K562 (cell line): ENCODE data around the gene EPM2A. TPM values are rescaled to one million over a fixed set of nuclear protein-coding genes. Genes with fewer than 3 reads are reported as not detected.

Source experiments
- ATAC-seq: fragments of 200-7000 bp; cut with Tn5 transposase; 3 replicates; pipeline ENCODE4 v1.9.1; 2020; ENCODE audit warnings: moderate library complexity
- BruUV-seq: library from RNA; stranded (reverse); fragments of 400-500 nt; replicated peaks from 2 replicates; lab custom pipeline; 2021; lab: Mats Ljungman, UMichigan
- CTCF ChIA-PET: fragments of 300-600 bp; formaldehyde crosslinking; extraction: SDS; loops from one replicate; lab custom pipeline; 2021; ENCODE audit warnings: low intra/inter-chr PET ratio; lab: Yijun Ruan, JAX
- POLR2A ChIA-PET: fragments of 300-600, 350-650 bp; sonication (Branson Sonifier 250); formaldehyde crosslinking; extraction: SDS; loops from one replicate; lab custom pipeline; 2021; ENCODE audit warnings: antibody characterized with exemption, inconsistent platforms; lab: Yijun Ruan, JAX
- DNase-seq, 4 experiments: peaks; one replicate each; pipeline versions ENCODE4 v3.0.0 to v3.0.0-alpha.2; 2011 to 2018; ENCODE audit warnings: low spot score in 3 of 4, mixed read lengths in 3 of 4; ENCODE audit errors: extremely low read depth in 1 of 4
- FAIRE-seq: peaks from 2 replicates; lab custom pipeline; 2011; peaks lifted over from hg19 to GRCh38; lab: Jason Lieb, UNC
- H2AFZ ChIP-seq: 2 replicates; pipeline ENCODE4 v1.6.0; 2011; ENCODE audit warnings: low read depth, low read length, control low read depth, inconsistent platforms
- H3K27ac ChIP-seq: fragments of 200-600 bp; 3 replicates; pipeline ENCODE4 v1.8.0; 2011; ENCODE audit warnings: low read depth, mild to moderate bottlenecking, control low read depth, inconsistent platforms, low read length, moderate library complexity, mixed read lengths; ENCODE audit errors: extremely low read depth
- H3K27me3 ChIP-seq, 2 experiments: fragments of 300-600 bp in 1 of 2; 2 replicates in 1 of 2; 3 replicates in 1 of 2; pipeline versions ENCODE4 v1.6.0 to v1.8.0; 2011; ENCODE audit warnings: inconsistent platforms in 2 of 2, low read length in 2 of 2, mild to moderate bottlenecking in 1 of 2, mixed read lengths in 1 of 2, moderate library complexity in 1 of 2; ENCODE audit not compliant: control insufficient read depth in 2 of 2, insufficient read depth in 2 of 2
- H3K36me3 ChIP-seq: fragments of 300-600 bp; 3 replicates; pipeline ENCODE4 v1.8.0; 2011; ENCODE audit warnings: mild to moderate bottlenecking, low read length, inconsistent platforms; ENCODE audit not compliant: control insufficient read depth, insufficient read depth
- H3K4me1 ChIP-seq, 2 experiments: fragments of 200-600 bp in 1 of 2; replicated peaks in 1 of 2; 2 replicates in 1 of 2; 3 replicates in 1 of 2; pipeline versions ENCODE4 v1.5.1 to v1.8.0; 2011; ENCODE audit warnings: inconsistent platforms in 2 of 2, low read length in 2 of 2, mild to moderate bottlenecking in 1 of 2, mixed read lengths in 1 of 2, moderate library complexity in 1 of 2; ENCODE audit not compliant: control insufficient read depth in 2 of 2, insufficient read depth in 2 of 2
- H3K4me2 ChIP-seq: 2 replicates; pipeline ENCODE4 v1.6.1; 2011; ENCODE audit warnings: low read length, control low read depth, inconsistent platforms, mixed read lengths; ENCODE audit not compliant: insufficient read depth
- H3K4me3 ChIP-seq: fragments of 200-600 bp; sonication (generic), shearing (Covaris generic); 2 replicates; pipeline ENCODE4 v1.5.1; 2016; ENCODE audit warnings: control low read depth, inconsistent platforms
- H3K79me2 ChIP-seq: fragments of 200-600 bp; 3 replicates; pipeline ENCODE4 v1.8.0; 2011; ENCODE audit warnings: low read length, inconsistent platforms; ENCODE audit not compliant: control insufficient read depth, insufficient read depth
- H3K9ac ChIP-seq, 2 experiments: 2 replicates each; pipeline versions ENCODE4 v1.6.0 to v1.6.1; 2011; ENCODE audit warnings: low read depth in 2 of 2, low read length in 2 of 2, control low read depth in 1 of 2, inconsistent platforms in 1 of 2, mild to moderate bottlenecking in 1 of 2, mixed read lengths in 1 of 2; ENCODE audit not compliant: insufficient read depth in 1 of 2
- H3K9me1 ChIP-seq: one replicate; pipeline ENCODE4 v1.6.0; 2011; ENCODE audit warnings: inconsistent platforms, mild to moderate bottlenecking, low read length, moderate library complexity; ENCODE audit not compliant: control insufficient read depth, insufficient read depth
- H3K9me3 ChIP-seq: replicated peaks from 2 replicates; pipeline ENCODE4 v1.5.1; 2011; ENCODE audit warnings: low read depth, low read length, inconsistent platforms; ENCODE audit not compliant: control insufficient read depth, insufficient read depth
- H4K20me1 ChIP-seq: replicated peaks from 2 replicates; pipeline ENCODE4 v1.6.1; 2011; ENCODE audit warnings: low read length, inconsistent platforms, mixed read lengths; ENCODE audit not compliant: control insufficient read depth, insufficient read depth
- CEBPZ ChIP-seq: fragments of 150-350 bp; IDR thresholded peaks from 2 replicates; pipeline ENCODE4 v1.6.1; 2014; ENCODE audit warnings: low read depth, mild to moderate bottlenecking, low read length, borderline replicate concordance
- DLX4 ChIP-seq: fragments of 250-450 bp; sonication (Bioruptor Pico); IDR thresholded peaks from 2 replicates; pipeline ENCODE4 v1.6.1; 2021; ENCODE audit warnings: mild to moderate bottlenecking
- HES1 ChIP-seq: fragments of 450-650 bp; IDR thresholded peaks from 2 replicates; pipeline ENCODE4 v1.6.1; 2016; ENCODE audit warnings: low read depth, mild to moderate bottlenecking, moderate library complexity
- IRF9 ChIP-seq: fragments of 450-650 bp; IDR thresholded peaks from 2 replicates; pipeline ENCODE4 v1.6.1; 2016; ENCODE audit warnings: missing biosample characterization, missing genetic modification characterization
- KDM5B ChIP-seq: fragments of 200-600 bp; sonication (generic); IDR thresholded peaks from 2 replicates; pipeline ENCODE4 v1.6.1; 2012; ENCODE audit warnings: low read depth, mild to moderate bottlenecking, moderate library complexity, low read length, control low read depth, inconsistent platforms; ENCODE audit not compliant: insufficient replicate concordance
- POLR2AphosphoS5 ChIP-seq: IDR thresholded peaks from 2 replicates; pipeline ENCODE4 v1.6.1; 2011; ENCODE audit warnings: mild to moderate bottlenecking, low read depth, low read length, moderate library complexity; ENCODE audit not compliant: control insufficient read depth, insufficient read depth
- RBM14 ChIP-seq: fragments of 200-400 bp; formaldehyde crosslinking; IDR thresholded peaks from 2 replicates; pipeline ENCODE4 v1.6.1; 2018; ENCODE audit warnings: low read depth, mild to moderate bottlenecking, low read length, moderate library complexity, borderline replicate concordance; ENCODE audit not compliant: insufficient read depth
- SIN3B ChIP-seq: fragments of 450-650 bp; IDR thresholded peaks from 2 replicates; pipeline ENCODE4 v1.6.1; 2017; ENCODE audit warnings: low read depth, mild to moderate bottlenecking, moderate library complexity
- TBL1XR1 ChIP-seq, 2 experiments: IDR thresholded peaks; 2 replicates each; pipeline ENCODE4 v1.6.1; 2012; ENCODE audit warnings: improper control_type of control experiment in 2 of 2, low read length in 2 of 2, mild to moderate bottlenecking in 1 of 2
- ZFP36 ChIP-seq: fragments of 150-350 bp; IDR thresholded peaks from 2 replicates; pipeline ENCODE4 v1.6.1; 2018; ENCODE audit warnings: low read length, low read depth; ENCODE audit not compliant: partially characterized antibody
- in situ Hi-C: fragments of 300-500 bp; cut with MboI; formaldehyde crosslinking; loops from 4 replicates; pipeline ENCODE4 v1.15.0; 2018; ENCODE audit warnings: inconsistent platforms, mixed read lengths
- intact Hi-C: fragments of 100-400 bp; cut with micrococcal nuclease; formaldehyde crosslinking; loops from 2 replicates; pipeline ENCODE4 v1.14.2; 2022
- polyA plus RNA-seq, 8 experiments: library from polyadenylated mRNA; depleted of rRNA in 4 of 8; stranded (reverse) in 5 of 8; unstranded in 3 of 8; fragments of >200 nt; fragmentation: Nextera tagmentation in 2 of 8; fragmentation: Illumina TruSeq in 1 of 8; extraction: Ambion mirVana in 2 of 8; extraction: Trizol in 1 of 8; gene quantifications; 2 replicates each; pipeline versions ENCODE4 v1.2.1 to v1.2.3, GENCODE V29; 2011 to 2014; ENCODE audit warnings: inconsistent platforms in 1 of 8, missing spikeins in 1 of 8
- total RNA-seq, 7 experiments: library from RNA; depleted of rRNA in 6 of 7; stranded (reverse); fragments of >200 nt in 6 of 7; fragmentation: Illumina TruSeq in 2 of 7; extraction: Trizol in 2 of 7; gene quantifications; 2 replicates each; pipeline versions ENCODE4 v1.2.1 to v1.2.3, GENCODE V29; 2011 to 2021; ENCODE audit warnings: low replicate concordance in 1 of 7
- TF ChIP-seq, protein P1 (sequence below): fragments of 200-800 bp; sonication (Bioruptor generic); IDR thresholded peaks from 2 replicates; pipeline ENCODE4 v1.6.1; 2017; ENCODE audit warnings: missing genetic modification characterization, missing compliant biosample characterization
- TF ChIP-seq, protein P2 (sequence below): IDR thresholded peaks from 2 replicates; pipeline ENCODE4 v1.6.1; 2016; ENCODE audit warnings: missing genetic modification characterization, missing compliant biosample characterization

The EPM2A gene
- total and polyA plus RNA-seq, 9 of the 15 experiments (the other 6 are each of a cell fraction or from before 2014, with no cell fraction given), result 0.35 to 5.3 (median 2.5) TPM

DNA sequence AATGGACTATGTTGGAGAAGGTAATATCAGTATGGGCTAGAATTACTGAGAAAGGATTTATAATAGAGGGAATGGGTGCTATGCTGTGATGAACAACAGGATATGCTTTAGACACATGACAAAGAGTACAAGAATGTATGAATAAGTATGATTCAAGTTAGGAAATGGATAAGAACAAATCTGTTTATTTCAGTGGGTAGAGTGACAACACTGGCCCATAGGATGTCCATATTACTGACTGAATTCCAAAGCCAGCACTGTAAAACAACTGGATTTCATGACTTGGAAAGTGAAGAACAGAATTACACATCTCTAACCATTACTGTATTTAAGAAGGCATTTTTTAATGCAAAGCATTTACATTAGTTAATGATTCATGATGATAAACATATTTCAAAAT, 35.9 kb downstream of the EPM2A start:
- BruUV-seq, result no TSS peak
- Histone ChIP-seq H3K9me3 (no peaks in the 10 kb centered on the region), H3K4me3 (no peak overlapping the region), H3K9me1 (no peaks in the 10 kb centered on the region), H3K27me3 (no peaks in the 10 kb centered on the region), H2AFZ (no peak overlapping the region), H3K9ac (no peak overlapping the region), H3K27ac (no peak overlapping the region), H4K20me1 (no peaks in the 10 kb centered on the region), H3K4me2 (no peak overlapping the region), H3K36me3 (no peaks in the 10 kb centered on the region), H3K79me2 (no peaks in the 10 kb centered on the region), H3K4me1 (no peaks in the 10 kb centered on the region)
- CTCF ChIA-PET, result no interaction called here
- in situ Hi-C loops (no loop called here), intact Hi-C loops (no loop called here)
- POLR2A ChIA-PET, result no interaction called here
- no peak for DNase-seq
- no peak for FAIRE-seq
- no peak for ATAC-seq
- TF ChIP-seq IRF9 (tag), result no peak
- no peak for TF ChIP-seq KDM5B
- no peak for TF ChIP-seq SIN3B
- no peak for TF ChIP-seq ZFP36
- no peak for TF ChIP-seq TBL1XR1 (IDR thresholded peaks at IDR 0.05; ENCODE audit: low read length in 2 of 2)
- TF ChIP-seq, protein P1, sequence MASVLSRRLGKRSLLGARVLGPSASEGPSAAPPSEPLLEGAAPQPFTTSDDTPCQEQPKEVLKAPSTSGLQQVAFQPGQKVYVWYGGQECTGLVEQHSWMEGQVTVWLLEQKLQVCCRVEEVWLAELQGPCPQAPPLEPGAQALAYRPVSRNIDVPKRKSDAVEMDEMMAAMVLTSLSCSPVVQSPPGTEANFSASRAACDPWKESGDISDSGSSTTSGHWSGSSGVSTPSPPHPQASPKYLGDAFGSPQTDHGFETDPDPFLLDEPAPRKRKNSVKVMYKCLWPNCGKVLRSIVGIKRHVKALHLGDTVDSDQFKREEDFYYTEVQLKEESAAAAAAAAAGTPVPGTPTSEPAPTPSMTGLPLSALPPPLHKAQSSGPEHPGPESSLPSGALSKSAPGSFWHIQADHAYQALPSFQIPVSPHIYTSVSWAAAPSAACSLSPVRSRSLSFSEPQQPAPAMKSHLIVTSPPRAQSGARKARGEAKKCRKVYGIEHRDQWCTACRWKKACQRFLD (CRISPR knock-in tag), result no peak
- no peak for TF ChIP-seq POLR2AphosphoS5
- no peak for TF ChIP-seq DLX4 (CRISPR knock-in tag)
- TF ChIP-seq, protein P2, sequence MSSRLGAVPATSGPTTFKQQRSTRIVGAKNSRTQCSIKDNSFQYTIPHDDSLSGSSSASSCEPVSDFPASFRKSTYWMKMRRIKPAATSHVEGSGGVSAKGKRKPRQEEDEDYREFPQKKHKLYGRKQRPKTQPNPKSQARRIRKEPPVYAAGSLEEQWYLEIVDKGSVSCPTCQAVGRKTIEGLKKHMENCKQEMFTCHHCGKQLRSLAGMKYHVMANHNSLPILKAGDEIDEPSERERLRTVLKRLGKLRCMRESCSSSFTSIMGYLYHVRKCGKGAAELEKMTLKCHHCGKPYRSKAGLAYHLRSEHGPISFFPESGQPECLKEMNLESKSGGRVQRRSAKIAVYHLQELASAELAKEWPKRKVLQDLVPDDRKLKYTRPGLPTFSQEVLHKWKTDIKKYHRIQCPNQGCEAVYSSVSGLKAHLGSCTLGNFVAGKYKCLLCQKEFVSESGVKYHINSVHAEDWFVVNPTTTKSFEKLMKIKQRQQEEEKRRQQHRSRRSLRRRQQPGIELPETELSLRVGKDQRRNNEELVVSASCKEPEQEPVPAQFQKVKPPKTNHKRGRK (tag), result no peak
- TF ChIP-seq HES1, result no peak
- no peak for TF ChIP-seq CEBPZ
- no peak for TF ChIP-seq RBM14
